Osteoblast (primary cell): ENCODE data around the gene CD300LG. TPM values are rescaled to one million over a fixed set of nuclear protein-coding genes. Genes with fewer than 3 reads are reported as not detected.

Experiments
- DNase-seq: peaks from one replicate; pipeline ENCODE4 v3.0.0; 2011; ENCODE audit warnings: low spot score, mixed read lengths; ENCODE audit not compliant: insufficient read length; ENCODE audit errors: missing footprints
- H2AFZ ChIP-seq: 2 replicates; pipeline ENCODE4 v1.6.0; 2011; ENCODE audit warnings: mild to moderate bottlenecking, low read length
- H3K27ac ChIP-seq: 2 replicates; pipeline ENCODE4 v1.5.1; 2011; ENCODE audit warnings: mild to moderate bottlenecking, low read depth, low read length, moderate library complexity
- H3K27me3 ChIP-seq: 2 replicates; pipeline ENCODE4 v1.6.0; 2012; ENCODE audit warnings: mild to moderate bottlenecking, control low read depth, inconsistent platforms, low read length, moderate library complexity; ENCODE audit not compliant: insufficient read depth
- H3K36me3 ChIP-seq: 2 replicates; pipeline ENCODE4 v1.5.1; 2011; ENCODE audit warnings: mild to moderate bottlenecking, low read length, control low read depth, moderate library complexity; ENCODE audit not compliant: insufficient read depth
- H3K4me1 ChIP-seq: 2 replicates; pipeline ENCODE4 v1.5.1; 2011; ENCODE audit warnings: mild to moderate bottlenecking, low read length, control low read depth, moderate library complexity; ENCODE audit not compliant: insufficient read depth
- H3K4me2 ChIP-seq: 2 replicates; pipeline ENCODE4 v1.6.0; 2011; ENCODE audit warnings: mild to moderate bottlenecking, low read length; ENCODE audit not compliant: insufficient read depth
- H3K4me3 ChIP-seq: fragments of 200-600 bp; sonication (generic); 3 replicates; pipeline ENCODE4 v1.5.1; 2012; ENCODE audit warnings: mild to moderate bottlenecking, low read length, inconsistent platforms; ENCODE audit not compliant: insufficient read depth
- H3K79me2 ChIP-seq: 2 replicates; pipeline ENCODE4 v1.6.0; 2012; ENCODE audit warnings: mild to moderate bottlenecking, low read length, control low read depth, inconsistent platforms; ENCODE audit not compliant: insufficient read depth
- H3K9me3 ChIP-seq: 2 replicates; pipeline ENCODE4 v1.5.1; 2011; ENCODE audit warnings: low read depth, low read length, control low read depth
- H4K20me1 ChIP-seq: 2 replicates; pipeline ENCODE4 v1.6.0; 2012; ENCODE audit warnings: mild to moderate bottlenecking, low read length, control low read depth; ENCODE audit not compliant: insufficient read depth
- CTCF ChIP-seq: IDR thresholded peaks from 2 replicates; pipeline ENCODE4 v1.5.1; 2011; ENCODE audit warnings: mild to moderate bottlenecking, low read depth, low read length, moderate library complexity; ENCODE audit errors: extremely low read depth
- total RNA-seq: library from RNA; depleted of rRNA; stranded (reverse); fragments of >200 nt; gene quantifications from 2 replicates; pipeline ENCODE4 v1.2.3, GENCODE V29; 2012

CD300LG gene
- total RNA-seq, 1 donor: not detected

GRCh38 chr17:43829738-43830137 is 17.2 kb upstream of the CD300LG start:
- DNase-seq: no peak
- peaks cover 14% of the 10 kb centered on the region for H3K4me1 ChIP-seq
- no peak overlapping the region for H3K4me2 ChIP-seq
- H4K20me1 ChIP-seq: peaks cover 3% of the 10 kb centered on the region
- no peak overlapping the region for H3K27ac ChIP-seq
- no peak overlapping the region for H2AFZ ChIP-seq
- H3K27me3 ChIP-seq: no peaks in the 10 kb centered on the region
- H3K79me2 ChIP-seq: no peaks in the 10 kb centered on the region
- no peaks in the 10 kb centered on the region for H3K9me3 ChIP-seq
- TF ChIP-seq CTCF: no peak
- H3K36me3 ChIP-seq: peaks cover 18% of the 10 kb centered on the region
- H3K4me3 ChIP-seq: no peak overlapping the region

- H3K4me2 ChIP-seq: no peak overlapping the region
- H4K20me1 ChIP-seq: peaks cover 3% of the 10 kb centered on the region
- H3K27me3 ChIP-seq: no peaks in the 10 kb centered on the region
- peaks cover 14% of the 10 kb centered on the region for H3K4me1 ChIP-seq
- H2AFZ ChIP-seq: no peak overlapping the region
- peak; percentile 19 for DNase-seq
- H3K4me3 ChIP-seq: no peak overlapping the region
- peaks cover 12% of the 10 kb centered on the region for H3K36me3 ChIP-seq
- H3K79me2 ChIP-seq: no peaks in the 10 kb centered on the region
- no peaks in the 10 kb centered on the region for H3K9me3 ChIP-seq
- H3K27ac ChIP-seq: no peak overlapping the region
- no peak for TF ChIP-seq CTCF
These were observed 16.4 kb upstream of the CD300LG start for GRCh38 chr17:43830510-43831140.

GRCh38 chr17:43831633-43832032 is 15.3 kb upstream of the CD300LG start:
- no peaks in the 10 kb centered on the region for H3K9me3 ChIP-seq
- H3K4me1 ChIP-seq: peaks cover 14% of the 10 kb centered on the region
- H2AFZ ChIP-seq: no peak overlapping the region
- no peak overlapping the region for H3K27ac ChIP-seq
- peaks cover 3% of the 10 kb centered on the region for H4K20me1 ChIP-seq
- DNase-seq: peak; percentile 76
- no peak overlapping the region for H3K4me2 ChIP-seq
- H3K79me2 ChIP-seq: no peaks in the 10 kb centered on the region
- no peaks in the 10 kb centered on the region for H3K27me3 ChIP-seq
- H3K4me3 ChIP-seq: no peak overlapping the region
- no peak for TF ChIP-seq CTCF
- peaks cover 12% of the 10 kb centered on the region for H3K36me3 ChIP-seq

GRCh38 chr17:43832168-43832975 is 14.6 kb upstream of the CD300LG start:
- Histone ChIP-seq H3K4me3 (peak overlapping the region; percentile 77), H3K27ac (no peak overlapping the region), H4K20me1 (peaks cover 3% of the 10 kb centered on the region), H3K9me3 (no peaks in the 10 kb centered on the region), H3K27me3 (no peaks in the 10 kb centered on the region), H3K4me2 (peak overlapping the region; percentile 81), H3K4me1 (peaks cover 14% of the 10 kb centered on the region), H2AFZ (peak overlapping the region; percentile 65), H3K79me2 (no peaks in the 10 kb centered on the region), H3K36me3 (peaks cover 12% of the 10 kb centered on the region)
- DNase-seq: peak; percentile 98
- no peak for TF ChIP-seq CTCF
